OCI-LY3 (cell line): ENCODE data around the gene EEF2K.

Experiments
- EZH2phosphoT487 ChIP-seq: fragments of 200-600 bp; shearing (Covaris generic); IDR thresholded peaks from 2 replicates; pipeline ENCODE4 v1.6.1; 2018; ENCODE audit warnings: antibody characterized with exemption, mixed run types, low read depth
- TF ChIP-seq, protein P1 (sequence below): fragments of 200-600, 300-600 bp; sonication (generic); IDR thresholded peaks from 2 replicates; pipeline ENCODE4 v1.5.1; 2014; ENCODE audit warnings: antibody characterized with exemption, low read length, low read depth

GRCh38 chr16:22257440-22257839 is 51.4 kb downstream of the EEF2K start:
- TF ChIP-seq, protein P1, sequence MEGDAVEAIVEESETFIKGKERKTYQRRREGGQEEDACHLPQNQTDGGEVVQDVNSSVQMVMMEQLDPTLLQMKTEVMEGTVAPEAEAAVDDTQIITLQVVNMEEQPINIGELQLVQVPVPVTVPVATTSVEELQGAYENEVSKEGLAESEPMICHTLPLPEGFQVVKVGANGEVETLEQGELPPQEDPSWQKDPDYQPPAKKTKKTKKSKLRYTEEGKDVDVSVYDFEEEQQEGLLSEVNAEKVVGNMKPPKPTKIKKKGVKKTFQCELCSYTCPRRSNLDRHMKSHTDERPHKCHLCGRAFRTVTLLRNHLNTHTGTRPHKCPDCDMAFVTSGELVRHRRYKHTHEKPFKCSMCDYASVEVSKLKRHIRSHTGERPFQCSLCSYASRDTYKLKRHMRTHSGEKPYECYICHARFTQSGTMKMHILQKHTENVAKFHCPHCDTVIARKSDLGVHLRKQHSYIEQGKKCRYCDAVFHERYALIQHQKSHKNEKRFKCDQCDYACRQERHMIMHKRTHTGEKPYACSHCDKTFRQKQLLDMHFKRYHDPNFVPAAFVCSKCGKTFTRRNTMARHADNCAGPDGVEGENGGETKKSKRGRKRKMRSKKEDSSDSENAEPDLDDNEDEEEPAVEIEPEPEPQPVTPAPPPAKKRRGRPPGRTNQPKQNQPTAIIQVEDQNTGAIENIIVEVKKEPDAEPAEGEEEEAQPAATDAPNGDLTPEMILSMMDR: no peak
- TF ChIP-seq EZH2phosphoT487: no peak
